ENCODE data around the gene SYT13. TPM values are rescaled to one million over a fixed set of nuclear protein-coding genes. Genes with fewer than 3 reads are reported as not detected.

SYT13 gene
- total and polyA plus RNA-seq, 12 donors = 0.51 to 7.7 (median 2.3) TPM

DNA sequence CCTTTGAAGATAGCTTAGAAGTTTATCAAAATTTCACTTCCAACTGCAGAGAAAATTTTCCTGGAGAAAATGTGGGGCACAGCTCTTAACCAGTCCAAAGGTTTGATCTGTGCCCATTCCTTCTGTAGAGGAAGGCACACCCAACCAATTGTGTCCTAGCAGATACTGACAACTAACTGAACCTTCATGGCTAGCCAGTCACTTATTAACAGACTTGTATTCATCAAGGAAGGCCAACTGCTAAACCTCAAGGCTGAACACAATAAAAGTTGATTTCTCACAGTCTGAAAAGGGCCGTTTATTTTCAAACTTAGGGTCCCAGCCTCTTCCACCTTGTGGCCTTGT lies 19.5 kb downstream of the SYT13 start:
- peaks cover 0 to 3% (median 0%) of the 10 kb centered on the region in 9 donors for H3K4me1 ChIP-seq
- 97 to 98% methylated on average over 1 of the region's 1 CpG for WGBS, 2 donors
- DNase-seq (no peak), ATAC-seq (no peak)
- intact Hi-C loops (cut with DNase I) = no loop called here
- TF ChIP-seq, protein P1, sequence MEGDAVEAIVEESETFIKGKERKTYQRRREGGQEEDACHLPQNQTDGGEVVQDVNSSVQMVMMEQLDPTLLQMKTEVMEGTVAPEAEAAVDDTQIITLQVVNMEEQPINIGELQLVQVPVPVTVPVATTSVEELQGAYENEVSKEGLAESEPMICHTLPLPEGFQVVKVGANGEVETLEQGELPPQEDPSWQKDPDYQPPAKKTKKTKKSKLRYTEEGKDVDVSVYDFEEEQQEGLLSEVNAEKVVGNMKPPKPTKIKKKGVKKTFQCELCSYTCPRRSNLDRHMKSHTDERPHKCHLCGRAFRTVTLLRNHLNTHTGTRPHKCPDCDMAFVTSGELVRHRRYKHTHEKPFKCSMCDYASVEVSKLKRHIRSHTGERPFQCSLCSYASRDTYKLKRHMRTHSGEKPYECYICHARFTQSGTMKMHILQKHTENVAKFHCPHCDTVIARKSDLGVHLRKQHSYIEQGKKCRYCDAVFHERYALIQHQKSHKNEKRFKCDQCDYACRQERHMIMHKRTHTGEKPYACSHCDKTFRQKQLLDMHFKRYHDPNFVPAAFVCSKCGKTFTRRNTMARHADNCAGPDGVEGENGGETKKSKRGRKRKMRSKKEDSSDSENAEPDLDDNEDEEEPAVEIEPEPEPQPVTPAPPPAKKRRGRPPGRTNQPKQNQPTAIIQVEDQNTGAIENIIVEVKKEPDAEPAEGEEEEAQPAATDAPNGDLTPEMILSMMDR (IDR thresholded peaks at IDR 0.05) = no peak
- H3K9me3 ChIP-seq = no peaks in the 10 kb centered on the region
- H3K4me3 ChIP-seq = no peak overlapping the region
- peaks cover 0 to 58% (median 30%) of the 10 kb centered on the region in 7 donors for H3K27me3 ChIP-seq
- H3K27ac ChIP-seq = no peak overlapping the region
- H3K36me3 ChIP-seq = no peaks in the 10 kb centered on the region

DNA sequence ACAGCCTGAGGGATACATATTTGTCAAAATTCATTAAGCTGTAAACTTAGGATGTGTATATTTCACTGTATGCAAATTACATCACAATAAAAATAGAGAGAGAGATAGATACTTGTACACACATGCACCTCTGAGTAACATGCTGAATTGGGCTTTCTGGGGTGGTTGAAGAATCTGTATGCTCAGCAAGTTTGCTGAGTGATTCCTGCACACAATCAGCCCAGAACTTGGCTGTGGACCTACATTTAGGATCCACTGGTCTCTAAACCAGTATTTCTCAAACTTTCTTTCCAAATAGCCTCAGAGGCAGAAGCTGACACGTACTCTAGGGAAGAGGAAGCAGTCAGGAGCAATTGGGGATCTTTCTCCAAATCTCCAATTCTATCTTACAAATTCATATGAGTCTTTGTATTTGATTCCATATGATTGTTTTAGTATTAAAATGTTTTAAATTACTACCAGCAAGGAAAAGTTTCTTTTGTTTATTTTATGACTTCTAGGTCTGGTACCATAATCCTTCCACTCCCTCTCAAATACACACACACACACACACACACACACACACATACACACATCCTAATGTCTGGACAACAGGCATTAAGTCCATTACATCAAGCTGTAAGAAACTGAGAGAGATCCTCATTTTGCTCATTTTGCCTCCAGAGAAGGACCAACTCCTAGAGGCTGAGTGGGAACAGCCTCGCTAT lies 20.0 kb downstream of the SYT13 start:
- 86 to 90% methylated on average over 2 of the region's 2 CpGs for WGBS, 2 donors

GRCh38 chr11:45264839-45265515 lies 21.2 kb downstream of the SYT13 start:
- Histone ChIP-seq H3K4me1 (peaks cover 0 to 3% (median 0%) of the 10 kb centered on the region in 9 donors), H3K27ac (no peak overlapping the region), H3K4me3 (no peak overlapping the region), H3K27me3 (peaks cover 0 to 60% (median 34%) of the 10 kb centered on the region in 7 donors), H3K36me3 (no peaks in the 10 kb centered on the region), H3K9me3 (no peaks in the 10 kb centered on the region)
- TF ChIP-seq, protein P1 (IDR thresholded peaks at IDR 0.05) = no peak
- intact Hi-C loops (cut with DNase I) = no loop called here
- ATAC-seq (no peak), DNase-seq (no peak)
- WGBS, 2 donors = 67 to 74% methylated on average over 11 of the region's 11 CpGs

More for the DNA sequence above, 20.0 kb downstream of the SYT13 start:
- DNase-seq (no peak), ATAC-seq (no peak)
- intact Hi-C loops (cut with DNase I) = no loop called here
- Histone ChIP-seq H3K9me3 (no peaks in the 10 kb centered on the region), H3K27ac (no peak overlapping the region), H3K27me3 (peaks cover 0 to 60% (median 31%) of the 10 kb centered on the region in 7 donors), H3K36me3 (no peaks in the 10 kb centered on the region), H3K4me1 (peaks cover 0 to 3% (median 0%) of the 10 kb centered on the region in 9 donors), H3K4me3 (no peak overlapping the region)
- TF ChIP-seq, protein P1 (IDR thresholded peaks at IDR 0.05) = no peak

DNA sequence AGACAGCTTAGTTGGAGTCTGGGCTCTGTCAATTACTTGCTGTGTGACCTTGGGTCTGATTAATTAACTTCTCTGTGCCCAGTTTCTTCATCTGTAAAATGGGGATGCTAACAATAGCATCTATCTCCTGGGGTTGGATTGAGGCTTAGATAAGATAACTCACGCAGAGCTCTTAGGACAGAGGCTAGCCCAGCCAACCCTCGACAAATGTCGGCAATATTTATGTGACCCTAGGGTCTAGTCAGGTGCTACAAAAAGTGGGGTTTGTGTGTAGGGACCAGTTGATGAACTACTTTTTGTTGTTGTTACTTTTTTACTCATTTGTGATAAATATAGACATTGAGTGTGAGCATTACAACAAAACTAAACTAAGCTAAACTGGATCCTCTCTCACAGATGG lies 22.4 kb downstream of the SYT13 start:
- TF ChIP-seq, protein P1 (IDR thresholded peaks at IDR 0.05) = no peak
- H3K27ac ChIP-seq = no peak overlapping the region
- H3K9me3 ChIP-seq = no peaks in the 10 kb centered on the region
- no peaks in the 10 kb centered on the region for H3K36me3 ChIP-seq
- WGBS, 2 donors = 89 to 97% methylated on average over 3 of the region's 3 CpGs
- H3K27me3 ChIP-seq = peaks cover 0 to 59% (median 38%) of the 10 kb centered on the region in 7 donors
- peaks cover 0 to 3% (median 0%) of the 10 kb centered on the region in 9 donors for H3K4me1 ChIP-seq
- intact Hi-C loops (cut with DNase I) = no loop called here
- no peak overlapping the region for H3K4me3 ChIP-seq
- ATAC-seq (no peak), DNase-seq (no peak)
